Right lobe of liver (tissue), 6 donors: ENCODE measurements around the gene TSC22D3. TPM values are rescaled to one million over a fixed set of nuclear protein-coding genes. Genes with fewer than 3 reads are reported as not detected.
A peak's percentile ranks its signal among the peaks of the same experiment; 100 is the strongest.

Experiments used
- ATAC-seq, 4 donors: fragments of 200-7000 bp; cut with Tn5 transposase; one replicate each; pipeline ENCODE4 v1.9.1; 2020; ENCODE audit warnings: mild to moderate bottlenecking in 4 of 4, moderate library complexity in 4 of 4
- DNase-seq, 3 donors: peaks; one replicate each; pipeline ENCODE4 v3.0.0-alpha.2; 2020
- H3K27ac ChIP-seq, 3 donors: fragments of 200-600 bp; one replicate each; pipeline ENCODE4 v1.8.0; 2022
- H3K27me3 ChIP-seq, 2 donors: fragments of 200-600 bp; one replicate each; pipeline ENCODE4 v1.8.0; 2022
- H3K36me3 ChIP-seq, 4 donors: fragments of 200-600 bp; sonication (generic) in 1 of 4; one replicate each; pipeline versions ENCODE4 v1.5.1 to v1.8.0; 2017 to 2022; ENCODE audit warnings: control low read depth in 1 of 4
- H3K4me1 ChIP-seq, 4 donors: fragments of 200-600 bp; sonication (generic) in 1 of 4; one replicate each; pipeline versions ENCODE4 v1.5.1 to v1.8.0; 2017 to 2022; ENCODE audit warnings: control low read depth in 1 of 4
- H3K4me3 ChIP-seq, 3 donors: fragments of 200-600 bp; one replicate each; pipeline ENCODE4 v1.8.0; 2022
- H3K9me3 ChIP-seq, 4 donors: fragments of 200-600 bp; sonication (generic) in 1 of 4; one replicate each; pipeline versions ENCODE4 v1.5.1 to v1.8.0; 2017 to 2022; ENCODE audit warnings: control low read depth in 1 of 4
- CTCF ChIP-seq, 4 donors: fragments of 200-600 bp in 3 of 4; fragments of 450-650 bp in 1 of 4; IDR thresholded peaks; one replicate each; pipeline versions ENCODE4 v1.5.1 to v1.8.0; 2016 to 2022; ENCODE audit warnings: antibody characterized with exemption in 4 of 4, mild to moderate bottlenecking in 2 of 4
- POLR2A ChIP-seq: fragments of 450-650 bp; IDR thresholded peaks from one replicate; pipeline ENCODE4 v1.6.1; 2017; ENCODE audit warnings: antibody characterized with exemption, mild to moderate bottlenecking
- WGBS: methylation state at CpG from one replicate; pipeline ENCODE4 v1.1.6; 2018; ENCODE audit warnings: low coverage, low lambda C conversion rate; ENCODE audit not compliant: insufficient coverage; ENCODE audit errors: missing lambda C conversion rate; 5-methylcytosine and 5-hydroxymethylcytosine counted together
- intact Hi-C, 2 donors: fragments of 100-400 bp; cut with DNase I; formaldehyde crosslinking; loops; one replicate each; pipeline versions ENCODE4 v1.11.2 to v1.14.1; 2022
- total RNA-seq, 6 experiments: library from RNA; depleted of rRNA in 2 of 6; stranded (reverse); fragments of >200 nt in 2 of 6; fragmentation: NEBNext Ultra II Directional in 3 of 6; extraction: Animal tissue kit (Norgen Biotek cat#: 25700) in 3 of 6; gene quantifications; one replicate each; pipeline versions ENCODE4 v1.1.0 to v1.2.4, GENCODE V29; 2016 to 2023
- donor health status: DM: no; HTN: yes; CAD: no.
- donor health status: DM: no; HTN: no; CAD: no.
- donor health status: DM: no; HTN: no; CAD: no.
- donor health status: DM: no; HTN: yes; CAD: no.
- donor health status: DM: no; HTN: yes; CAD: no.

TSC22D3 gene
- total RNA-seq, 6 experiments from 2014 or later, result 7.4 to 118 (median 60.3) TPM

GRCh38 chrX:107716816-107717700 is 58.5 kb downstream of the TSC22D3 start:
- intact Hi-C loops, result loop anchor here in 1 of 2 donors (10.0 kb wide), 1 partner anchor 58 kb away; the partner anchor contains the start of genes NCBP2L and TSC22D3
- ATAC-seq, result peak; percentile 68 to 77 (median 75)
- Histone ChIP-seq H3K4me1 (peaks cover 0 to 17% (median 4%) of the 10 kb centered on the region in 4 donors), H3K4me3 (peak overlapping the region; percentile 50 to 65 (median 58)), H3K36me3 (peaks cover 0 to 11% (median 0%) of the 10 kb centered on the region in 4 donors), H3K9me3 (no peaks in the 10 kb centered on the region), H3K27ac (peak overlapping the region; percentile 76 to 91 (median 86)), H3K27me3 (no peaks in the 10 kb centered on the region)
- DNase-seq, result peak; percentile 85 to 90 (median 90)
- TF ChIP-seq POLR2A (peak; percentile 98), CTCF (IDR thresholded peaks at IDR 0.05) (no peak)
- WGBS, result 22% methylated on average over 23 of the region's 29 CpGs

- TF ChIP-seq CTCF (IDR thresholded peaks at IDR 0.05) (no peak), POLR2A (no peak)
- Histone ChIP-seq H3K4me1 (peaks cover 0 to 17% (median 4%) of the 10 kb centered on the region in 4 donors), H3K27ac (peak overlapping the region; percentile 76 to 91 (median 86)), H3K36me3 (peaks cover 0 to 11% (median 0%) of the 10 kb centered on the region in 4 donors), H3K4me3 (peak overlapping the region; percentile 50 to 65 (median 58)), H3K9me3 (no peaks in the 10 kb centered on the region), H3K27me3 (no peaks in the 10 kb centered on the region)
- WGBS, result 18% methylated on average over 29 of the region's 52 CpGs
- ATAC-seq (peak in 2 of 4 donors; percentile 4 to 20), DNase-seq (peak in 2 of 3 donors; percentile 35 to 55)
- intact Hi-C loops, result loop anchor here in 1 of 2 donors (10.0 kb wide), 1 partner anchor 59 kb away; the partner anchor contains the start of genes NCBP2L and TSC22D3
These were observed 59.4 kb downstream of the TSC22D3 start for GRCh38 chrX:107716118-107716684.

- TF ChIP-seq CTCF (IDR thresholded peaks at IDR 0.05) (no peak), POLR2A (no peak)
- H3K27ac ChIP-seq, result peak overlapping the region; percentile 76 to 91 (median 86)
- peak overlapping the region; percentile 50 to 65 (median 58) for H3K4me3 ChIP-seq
- intact Hi-C loops, result loop anchor here in 1 of 2 donors (10.0 kb wide), 1 partner anchor 59 kb away; the partner anchor contains the start of genes NCBP2L and TSC22D3
- peaks cover 0 to 11% (median 0%) of the 10 kb centered on the region in 4 donors for H3K36me3 ChIP-seq
- peaks cover 0 to 17% (median 4%) of the 10 kb centered on the region in 4 donors for H3K4me1 ChIP-seq
- no peaks in the 10 kb centered on the region for H3K9me3 ChIP-seq
- H3K27me3 ChIP-seq, result no peaks in the 10 kb centered on the region
- DNase-seq, result peak in 1 of 3 donors; percentile 21
- WGBS, result 26% methylated on average over 10 of the region's 15 CpGs
- ATAC-seq, result no peak
These were observed 60.1 kb downstream of the TSC22D3 start for GRCh38 chrX:107715331-107716117.
